AG09319 (cell line): Measurements from ENCODE around the gene TATDN3.
"Not testable (repeated sequence)": the region's sequence is repeated elsewhere in the genome, so short reads cannot be mapped to it uniquely, and the experiment has no call there.

Source experiments
- DNase-seq: peaks from one replicate; pipeline ENCODE4 v3.0.0-alpha.2; 2010; ENCODE audit warnings: low read depth; ENCODE audit errors: extremely low read depth
- TF ChIP-seq, protein P1 (sequence below): IDR thresholded peaks from 2 replicates; pipeline ENCODE4 v1.5.1; 2011; ENCODE audit warnings: low read depth, mild to moderate bottlenecking, inconsistent platforms, low read length, moderate library complexity

TATDN3 gene

GRCh38 chr1:212777151-212777550 is 14.5 kb upstream of the TATDN3 start:
- TF ChIP-seq, protein P1, sequence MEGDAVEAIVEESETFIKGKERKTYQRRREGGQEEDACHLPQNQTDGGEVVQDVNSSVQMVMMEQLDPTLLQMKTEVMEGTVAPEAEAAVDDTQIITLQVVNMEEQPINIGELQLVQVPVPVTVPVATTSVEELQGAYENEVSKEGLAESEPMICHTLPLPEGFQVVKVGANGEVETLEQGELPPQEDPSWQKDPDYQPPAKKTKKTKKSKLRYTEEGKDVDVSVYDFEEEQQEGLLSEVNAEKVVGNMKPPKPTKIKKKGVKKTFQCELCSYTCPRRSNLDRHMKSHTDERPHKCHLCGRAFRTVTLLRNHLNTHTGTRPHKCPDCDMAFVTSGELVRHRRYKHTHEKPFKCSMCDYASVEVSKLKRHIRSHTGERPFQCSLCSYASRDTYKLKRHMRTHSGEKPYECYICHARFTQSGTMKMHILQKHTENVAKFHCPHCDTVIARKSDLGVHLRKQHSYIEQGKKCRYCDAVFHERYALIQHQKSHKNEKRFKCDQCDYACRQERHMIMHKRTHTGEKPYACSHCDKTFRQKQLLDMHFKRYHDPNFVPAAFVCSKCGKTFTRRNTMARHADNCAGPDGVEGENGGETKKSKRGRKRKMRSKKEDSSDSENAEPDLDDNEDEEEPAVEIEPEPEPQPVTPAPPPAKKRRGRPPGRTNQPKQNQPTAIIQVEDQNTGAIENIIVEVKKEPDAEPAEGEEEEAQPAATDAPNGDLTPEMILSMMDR, result no peak
- DNase-seq, result no peak

DNA sequence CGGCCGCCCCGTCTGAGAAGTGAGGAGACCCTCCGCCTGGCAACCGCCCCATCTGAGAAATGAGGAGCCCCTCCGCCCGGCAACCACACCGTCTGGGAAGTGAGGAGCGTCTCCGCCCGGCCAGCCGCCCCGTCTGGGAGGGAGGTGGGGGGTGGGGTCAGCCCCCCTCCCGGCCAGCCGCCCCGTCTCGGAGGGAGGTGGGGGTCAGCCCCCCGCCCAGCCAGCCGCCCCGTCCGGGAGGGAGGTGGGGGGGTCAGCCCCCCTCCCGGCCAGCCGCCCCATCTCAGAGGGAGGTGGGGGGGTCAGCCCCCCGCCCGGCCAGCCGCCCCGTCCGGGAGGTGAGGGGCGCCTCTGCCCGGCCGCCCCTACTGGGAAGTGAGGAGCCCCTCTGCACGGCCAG is 12.6 kb upstream of the TATDN3 start:
- DNase-seq, result not testable (repeated sequence)

DNA sequence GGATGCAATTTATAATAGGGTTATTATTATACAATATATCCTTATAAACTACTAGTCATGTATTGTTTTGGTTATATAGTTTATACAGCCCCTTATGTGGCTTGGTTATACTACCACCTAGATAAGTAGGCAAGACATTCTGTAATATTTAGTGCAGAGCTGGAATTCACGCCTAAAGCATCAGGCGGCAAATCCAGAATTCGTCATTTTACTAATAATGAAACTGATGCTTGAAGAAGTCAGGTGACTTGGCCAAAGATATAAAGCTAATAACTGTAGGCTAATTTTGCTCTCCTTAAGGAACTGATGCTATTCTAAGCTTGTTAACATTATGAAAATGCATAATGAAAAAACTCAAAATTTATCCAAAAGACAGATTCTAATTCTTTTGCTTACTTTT is 10.9 kb upstream of the TATDN3 start:
- no peak for DNase-seq
- TF ChIP-seq, protein P1, result no peak

GRCh38 chr1:212781225-212781624 is 10.5 kb upstream of the TATDN3 start:
- no peak for DNase-seq
- TF ChIP-seq, protein P1, result no peak

GRCh38 chr1:212782422-212783154 is 9.1 kb upstream of the TATDN3 start:
- TF ChIP-seq, protein P1, result peak; percentile 59
- DNase-seq, result no peak

DNA sequence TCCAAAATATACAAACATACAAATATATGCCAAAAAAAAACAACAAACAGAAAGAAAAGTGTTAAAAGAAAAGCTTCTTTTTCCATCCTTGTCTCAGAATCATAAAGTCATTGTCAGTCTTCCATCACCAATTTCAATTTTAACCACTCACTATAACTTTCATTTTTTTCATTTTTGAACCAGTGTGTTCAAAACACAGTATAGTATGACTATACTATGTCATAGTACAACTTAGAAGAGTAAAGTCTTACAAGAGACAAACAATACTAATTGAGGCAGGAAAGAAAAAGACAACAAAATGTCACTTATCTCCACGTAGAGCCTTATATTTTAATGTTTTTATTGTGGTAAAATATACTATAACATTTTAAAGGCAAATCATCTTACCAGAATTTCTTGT is 7.7 kb upstream of the TATDN3 start:
- TF ChIP-seq, protein P1, result no peak

GRCh38 chr1:212785871-212786270 is 5.8 kb upstream of the TATDN3 start:
- no peak for DNase-seq
- TF ChIP-seq, protein P1, result no peak

More for the DNA sequence above, 7.7 kb upstream of the TATDN3 start:
- DNase-seq, result no peak

DNA sequence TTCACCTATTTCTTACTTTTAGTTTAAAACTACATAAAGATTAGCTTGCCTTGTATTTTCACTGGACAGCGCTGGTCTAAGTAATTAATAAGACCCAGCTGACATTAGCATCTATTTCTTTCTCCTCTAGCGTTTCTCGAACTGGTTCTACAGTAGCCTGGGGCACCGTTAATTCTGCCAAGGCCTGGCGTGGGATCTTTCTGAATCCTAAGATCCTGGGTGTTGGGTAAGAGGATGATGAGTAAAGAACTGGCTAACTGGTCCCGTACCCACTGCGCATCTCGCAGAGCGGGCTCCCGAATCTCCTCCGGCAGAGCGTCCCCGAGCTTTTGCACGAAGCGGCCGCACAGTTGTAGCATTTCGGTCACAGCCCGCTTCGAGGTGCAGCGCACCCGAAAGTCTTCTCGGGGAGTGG is 426 bp upstream of the TATDN3 start:
- TF ChIP-seq, protein P1, result no peak

More for the DNA sequence above, 426 bp upstream of the TATDN3 start:
- peak; percentile 36 for DNase-seq
